ENCODE measurements around the gene COA4. TPM values are rescaled to one million over a fixed set of nuclear protein-coding genes. Genes with fewer than 3 reads are reported as not detected.
A peak's percentile ranks its signal among the peaks of the same experiment; 100 is the strongest.

Gene COA4
- total RNA-seq, 2 donors from 2014 or later: 55.9 to 72.5 TPM

- intact Hi-C loops (cut with DNase I, micrococcal nuclease): no loop called here
- no peak for ATAC-seq
These were observed 6.4 kb downstream of the COA4 start for GRCh38 chr11:73870261-73870660.

GRCh38 chr11:73869332-73869949 lies 7.2 kb downstream of the COA4 start:
- intact Hi-C loops (cut with DNase I, micrococcal nuclease): no loop called here
- DNase-seq (peak; percentile 24 to 62), ATAC-seq (peak; percentile 92)

More at GRCh38 chr11:73870261-73870660, 6.4 kb downstream of the COA4 start:
- DNase-seq: no peak

- ATAC-seq (peak; percentile 21), DNase-seq (peak in 1 of 2 donors; percentile 17)
- intact Hi-C loops (cut with DNase I, micrococcal nuclease): no loop called here
These were observed 10.1 kb downstream of the COA4 start for GRCh38 chr11:73866586-73866996.

GRCh38 chr11:73866095-73866579 lies 10.5 kb downstream of the COA4 start:
- no peak for DNase-seq
- intact Hi-C loops (cut with DNase I, micrococcal nuclease): no loop called here
- ATAC-seq: no peak

- ATAC-seq (no peak), DNase-seq (no peak)
- intact Hi-C loops (cut with DNase I, micrococcal nuclease): no loop called here
These were observed 13.7 kb downstream of the COA4 start for GRCh38 chr11:73862986-73863385.

GRCh38 chr11:73860202-73860601 lies 16.4 kb downstream of the COA4 start:
- intact Hi-C loops (cut with DNase I, micrococcal nuclease): no loop called here
- no peak for DNase-seq
- ATAC-seq: no peak

- intact Hi-C loops (cut with DNase I, micrococcal nuclease): no loop called here
- ATAC-seq: no peak
- DNase-seq: no peak
These were observed 17.0 kb downstream of the COA4 start for GRCh38 chr11:73859671-73860070.

GRCh38 chr11:73856031-73856567 lies 20.5 kb downstream of the COA4 start:
- ATAC-seq: no peak
- intact Hi-C loops (cut with DNase I, micrococcal nuclease): no loop called here
- DNase-seq: no peak

GRCh38 chr11:73854680-73855079 lies 22.0 kb downstream of the COA4 start:
- no peak for ATAC-seq

GRCh38 chr11:73852049-73852448 lies 24.6 kb downstream of the COA4 start:
- no peak for ATAC-seq
- DNase-seq: no peak
- intact Hi-C loops (cut with DNase I, micrococcal nuclease): no loop called here

More at GRCh38 chr11:73854680-73855079, 22.0 kb downstream of the COA4 start:
- intact Hi-C loops (cut with DNase I, micrococcal nuclease): no loop called here
- no peak for DNase-seq

- intact Hi-C loops (cut with DNase I, micrococcal nuclease): no loop called here
- DNase-seq: no peak
- no peak for ATAC-seq
These were observed 25.4 kb downstream of the COA4 start for GRCh38 chr11:73851046-73851764.

- intact Hi-C loops (cut with DNase I, micrococcal nuclease): no loop called here
- ATAC-seq (no peak), DNase-seq (no peak)
These were observed 37.6 kb downstream of the COA4 start for GRCh38 chr11:73839123-73839457.

GRCh38 chr11:73838443-73839122 lies 38.1 kb downstream of the COA4 start:
- no peak for DNase-seq
- intact Hi-C loops (cut with DNase I, micrococcal nuclease): no loop called here
- no peak for ATAC-seq

- DNase-seq (no peak), ATAC-seq (no peak)
- intact Hi-C loops (cut with DNase I, micrococcal nuclease): no loop called here
These were observed 43.6 kb downstream of the COA4 start for GRCh38 chr11:73833067-73833466.

GRCh38 chr11:73830261-73830660 lies 46.4 kb downstream of the COA4 start:
- intact Hi-C loops (cut with DNase I, micrococcal nuclease): no loop called here
- ATAC-seq: no peak
- DNase-seq: no peak

Other genes starting within 250 kb of the COA4 start
- gene PLEKHB1, start 230.3 kb downstream of the COA4 start, total RNA-seq: 10 to 100 TPM; 11.9 to 15.7 TPM
- gene RAB6A, start 115.8 kb downstream of the COA4 start, total RNA-seq: 100 to 1,000 TPM; 144 to 154 TPM
- gene MRPL48, start 89.0 kb downstream of the COA4 start, total RNA-seq: 10 to 100 TPM; 39.9 to 44.1 TPM
- gene PAAF1, start 153 bp upstream of the COA4 start, total RNA-seq: 10 to 100 TPM; 11.4 to 12.2 TPM
- not detected for gene DNAJB13, start 74.2 kb upstream of the COA4 start, total RNA-seq
- 10 to 100 TPM; 33.9 to 46.7 TPM for gene UCP2, start 106.0 kb upstream of the COA4 start, total RNA-seq
- 1 to 10 TPM; 1.1 to 2.4 TPM for gene UCP3, start 132.2 kb upstream of the COA4 start, total RNA-seq

Data from left colon (tissue), 2 donors.